Measurements from ENCODE around the gene PRXL2C.

The PRXL2C gene

DNA sequence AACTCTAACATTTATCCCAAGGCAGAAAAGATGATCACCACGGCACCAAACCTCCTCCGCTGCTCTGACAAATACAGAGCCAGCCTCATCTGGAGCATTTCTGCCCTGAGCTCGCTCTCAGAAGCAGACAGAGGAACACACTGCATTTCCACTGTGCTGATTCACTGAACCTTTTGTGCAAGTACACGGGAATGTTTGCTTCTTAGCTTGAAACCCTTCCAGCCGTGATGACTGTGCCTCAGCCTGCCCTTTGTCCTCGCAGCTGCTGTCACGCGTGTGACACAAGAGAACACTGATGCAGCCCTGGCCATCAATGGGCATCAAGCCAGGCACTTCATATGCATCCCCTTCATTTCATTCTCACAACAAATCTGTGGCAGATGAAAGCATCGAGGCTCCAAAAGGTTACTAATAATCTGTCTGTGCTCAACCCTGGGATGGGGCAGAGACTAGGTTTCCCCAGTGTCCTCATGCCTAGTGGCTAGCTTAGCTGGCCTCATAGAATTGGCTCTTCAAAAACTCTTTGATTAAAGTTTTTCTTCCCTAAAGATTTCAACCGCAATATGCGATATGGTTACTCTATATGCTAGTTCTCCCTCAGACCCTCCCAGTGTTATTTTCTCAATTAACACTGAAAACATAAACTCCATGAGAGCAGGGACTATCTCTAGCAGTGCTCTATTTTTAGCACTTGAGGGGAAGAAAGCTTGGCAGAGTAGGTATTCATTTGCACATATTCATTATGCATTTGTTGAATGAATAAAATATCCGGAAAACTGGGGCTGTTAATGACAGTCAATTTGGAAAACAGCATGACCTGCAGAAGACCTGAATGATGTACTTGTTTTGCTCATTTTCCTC, 42.8 kb downstream of the PRXL2C start:
- DNase-seq (ENCODE audit: low spot score), result peak; percentile 87

DNA sequence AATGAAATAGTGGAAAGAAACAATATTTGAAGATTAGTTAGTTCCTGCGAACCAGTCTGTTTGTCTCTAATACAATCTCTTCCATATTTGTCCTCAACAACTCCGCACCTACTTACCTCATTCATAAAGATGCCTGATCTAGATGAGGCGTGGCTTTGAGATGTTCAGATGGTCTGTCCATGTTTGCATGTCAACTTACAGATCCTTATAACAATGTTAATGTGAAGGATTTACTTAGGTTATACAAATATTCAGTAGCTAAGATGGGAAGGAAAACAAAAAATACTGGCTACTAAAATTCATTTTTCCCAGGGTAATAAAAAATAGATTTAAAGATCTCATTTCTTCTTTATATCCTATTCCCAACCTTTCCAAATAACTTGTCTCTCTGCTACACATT, 43.8 kb downstream of the PRXL2C start:
- DNase-seq (ENCODE audit: low spot score), result no peak

DNA sequence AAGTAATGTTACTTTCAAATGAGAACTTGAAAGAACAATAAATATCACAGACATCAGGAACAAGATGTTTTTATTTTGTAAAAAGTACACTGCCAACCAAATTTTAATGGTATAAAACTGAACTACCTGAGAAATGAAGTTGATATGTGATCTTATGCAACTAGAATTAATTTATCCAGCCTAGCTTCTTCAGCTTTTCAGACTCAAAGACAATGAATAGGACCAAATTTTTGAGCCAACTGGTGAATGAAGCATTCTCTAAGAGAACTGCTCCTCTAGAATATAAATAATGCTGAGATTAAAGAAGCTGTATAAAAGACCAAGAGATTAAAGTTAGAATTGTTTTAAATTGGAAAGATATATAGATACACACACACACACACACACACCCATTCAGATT, 45.4 kb downstream of the PRXL2C start:
- DNase-seq (ENCODE audit: low spot score), result no peak

DNA sequence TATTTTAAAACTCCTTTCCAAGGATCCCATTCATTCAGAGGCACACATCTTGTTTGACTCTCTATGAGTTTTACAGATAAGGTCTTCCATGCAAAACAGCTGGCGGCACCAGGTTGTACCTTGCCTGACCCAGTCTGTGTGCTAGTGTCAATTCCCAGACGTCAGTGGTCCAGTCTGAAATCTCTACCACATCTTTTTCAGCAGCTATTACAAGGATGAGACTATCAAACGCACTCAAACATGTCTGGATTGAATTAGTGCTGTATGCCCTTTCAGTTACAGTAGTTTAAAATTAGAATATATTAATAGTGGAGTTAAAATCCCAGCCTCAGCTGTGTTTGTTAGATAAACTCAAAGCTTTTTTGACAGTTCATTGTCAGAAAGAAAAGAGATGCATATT, 47.1 kb downstream of the PRXL2C start:
- no peak for DNase-seq (ENCODE audit: low spot score)

DNA sequence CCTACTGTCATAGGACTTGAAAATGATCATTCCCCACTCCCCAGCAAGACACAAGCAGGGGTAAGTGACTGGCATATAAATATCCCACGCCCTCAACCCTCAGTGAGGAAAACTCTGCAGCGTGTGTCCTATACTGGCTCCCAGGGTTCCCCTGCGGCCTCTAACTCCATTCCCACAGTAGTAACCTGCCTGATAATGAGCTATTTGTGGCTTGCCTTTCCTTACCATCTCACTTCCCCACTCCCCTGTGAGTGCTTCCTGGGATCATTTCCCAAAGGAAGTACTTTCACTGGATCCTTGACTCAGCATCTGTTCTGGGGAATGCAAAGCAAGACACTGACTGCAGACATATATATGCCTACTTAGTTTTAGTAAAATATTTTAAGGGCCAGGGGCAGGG, 49.8 kb downstream of the PRXL2C start:
- no peak for DNase-seq (ENCODE audit: low spot score)

DNA sequence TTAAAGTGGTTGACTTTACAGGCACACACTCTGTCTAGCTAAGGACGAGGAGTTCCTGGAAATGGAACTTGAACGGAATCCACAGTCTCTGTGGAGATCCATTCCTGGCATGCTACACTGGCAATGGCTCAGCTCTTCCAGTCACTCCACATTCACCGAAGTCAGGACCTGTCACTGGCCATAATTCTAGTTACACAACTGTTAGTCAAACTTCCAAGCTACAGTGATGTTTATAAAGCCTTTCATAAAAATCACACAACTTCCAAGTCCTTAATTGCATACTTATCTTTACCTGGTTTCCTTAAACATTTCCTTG, 51.2 kb downstream of the PRXL2C start:
- DNase-seq (ENCODE audit: low spot score), result no peak

DNA sequence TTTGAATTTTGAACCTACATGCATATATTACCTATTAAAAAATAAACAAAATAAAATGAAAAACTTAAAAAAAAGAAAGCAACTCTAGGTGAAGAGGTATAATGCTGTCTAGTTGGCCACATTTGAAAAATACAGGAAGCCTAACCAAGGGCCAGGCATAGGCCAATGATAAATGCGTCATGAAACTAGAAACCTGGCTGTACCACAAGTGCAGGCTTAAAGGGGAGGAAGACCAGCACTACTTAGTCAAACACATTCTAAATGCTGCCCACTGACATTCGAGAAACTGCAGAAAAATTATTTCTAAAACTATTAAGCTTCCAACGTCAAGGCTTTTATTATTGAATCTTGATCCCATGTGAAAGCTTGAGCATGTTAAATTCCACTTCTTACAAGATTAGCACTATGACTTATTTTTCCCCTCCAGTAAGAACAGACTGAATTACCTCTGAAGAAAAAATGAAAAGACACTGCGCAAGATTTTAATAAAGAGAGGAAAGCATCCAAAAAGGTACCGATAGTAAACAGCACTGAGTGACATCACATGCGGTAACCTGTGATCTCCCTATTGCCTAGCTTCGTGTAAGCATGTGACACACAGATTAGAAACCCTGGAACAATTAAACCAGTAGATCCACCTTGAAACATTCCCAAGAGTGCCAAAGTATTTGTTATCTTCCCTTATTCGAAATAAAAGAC, 51.7 kb downstream of the PRXL2C start:
- DNase-seq (ENCODE audit: low spot score), result no peak

DNA sequence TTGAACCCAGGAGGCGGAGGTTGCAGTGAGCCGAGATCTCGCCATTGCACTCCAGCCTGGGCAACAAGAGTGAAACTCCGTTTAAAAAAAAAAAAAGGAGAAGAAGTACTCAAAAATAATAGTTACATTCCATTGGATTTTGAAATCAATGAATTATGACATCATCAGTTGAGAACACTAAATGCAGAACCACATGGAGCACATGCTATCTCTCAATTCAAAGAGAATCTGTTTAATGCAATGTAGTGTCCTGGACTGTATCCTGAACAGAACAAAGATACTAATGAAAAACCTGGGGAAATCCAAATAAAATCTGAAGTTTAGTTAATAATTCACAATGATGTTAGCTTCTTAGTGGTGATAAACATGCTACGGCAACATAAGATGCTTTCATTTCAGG, 55.8 kb downstream of the PRXL2C start:
- no peak for DNase-seq (ENCODE audit: low spot score)

DNA sequence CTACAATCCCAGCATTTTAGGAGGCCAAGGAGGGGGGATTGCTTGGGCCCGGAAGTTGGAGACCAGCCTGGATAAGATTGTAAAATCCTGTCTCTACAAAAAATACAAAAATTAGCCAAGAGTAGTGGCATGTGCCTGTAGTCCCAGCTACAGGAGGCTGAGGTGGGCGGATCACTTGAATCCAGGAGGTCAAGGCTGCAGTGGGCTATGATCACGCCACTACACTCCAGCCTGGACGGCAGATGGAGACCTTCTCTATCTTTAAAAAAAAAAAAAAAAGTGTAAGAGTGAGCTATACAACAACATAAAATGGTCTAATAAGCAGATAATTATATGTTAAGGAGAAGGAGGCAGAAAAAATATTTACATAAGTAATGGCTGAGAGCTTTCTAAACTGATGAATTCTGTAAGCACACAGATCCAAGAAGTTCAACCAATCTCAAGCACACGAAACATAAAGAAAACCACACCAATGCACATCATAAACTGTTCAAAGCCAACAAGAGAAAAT, 58.5 kb downstream of the PRXL2C start:
- no peak for DNase-seq (ENCODE audit: low spot score)
